ENCODE data around the gene PPP2R2D.
"Not testable (repeated sequence)": the region's sequence is repeated elsewhere in the genome, so short reads cannot be mapped to it uniquely, and the experiment has no call there.

Gene PPP2R2D

GRCh38 chr10:131930150-131930549, 29.3 kb downstream of the PPP2R2D start:
- DNase-seq = no peak

DNA sequence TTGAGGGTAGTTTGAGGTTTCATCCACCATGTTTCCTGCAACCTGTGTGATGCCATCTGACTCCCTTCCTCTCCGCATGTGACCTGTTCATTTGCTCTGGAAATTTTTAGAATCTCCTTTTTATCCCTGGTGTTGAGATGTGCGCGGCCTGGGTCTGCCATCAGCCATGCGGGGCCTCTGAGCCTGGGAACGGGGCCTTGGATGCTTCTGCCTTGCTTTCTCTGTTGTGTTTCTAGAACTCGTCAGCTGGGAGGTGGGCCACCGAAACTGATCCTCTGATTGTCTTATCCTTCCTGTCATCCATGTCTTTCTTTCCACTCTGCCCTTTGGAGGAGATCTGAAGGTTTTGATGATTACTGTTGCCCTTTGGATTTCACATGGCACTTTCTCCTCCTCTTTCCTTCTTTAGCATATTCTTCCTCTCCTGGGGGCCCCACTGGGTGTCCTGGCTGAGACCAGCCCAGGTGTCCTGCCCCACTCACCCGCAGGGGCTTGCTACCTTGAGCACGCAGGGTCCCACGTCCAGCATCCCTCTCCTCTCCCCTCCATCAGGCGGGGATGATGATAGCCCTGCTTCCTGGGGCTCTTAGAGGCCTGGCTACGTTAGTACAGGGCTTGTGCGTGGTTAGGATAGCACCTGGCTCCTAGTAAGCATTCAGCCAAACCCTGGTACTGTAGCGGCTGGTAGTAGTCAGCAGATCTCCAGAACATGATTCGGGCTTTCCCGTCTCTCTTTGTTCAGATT, 29.9 kb downstream of the PPP2R2D start:
- DNase-seq = no peak

DNA sequence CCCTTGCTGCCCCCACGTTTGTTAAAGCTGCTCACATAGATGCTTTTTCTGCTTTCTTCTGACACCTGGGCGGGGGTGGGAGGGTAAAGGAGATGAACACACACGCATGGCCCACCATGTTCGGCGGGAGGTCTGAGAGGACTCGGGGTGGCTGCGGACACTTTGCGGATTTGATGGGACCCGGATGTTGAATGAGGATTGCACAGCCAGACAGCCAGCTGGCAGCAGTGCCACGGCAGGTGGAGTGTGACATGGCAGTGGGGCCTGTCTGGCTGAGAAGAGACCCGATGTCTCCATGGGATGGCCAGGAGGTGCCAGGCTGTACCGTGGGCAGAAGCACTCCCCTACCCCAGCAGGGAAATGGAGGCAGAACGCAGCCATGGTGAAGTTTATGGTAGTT, 31.2 kb downstream of the PPP2R2D start:
- no peak for DNase-seq

DNA sequence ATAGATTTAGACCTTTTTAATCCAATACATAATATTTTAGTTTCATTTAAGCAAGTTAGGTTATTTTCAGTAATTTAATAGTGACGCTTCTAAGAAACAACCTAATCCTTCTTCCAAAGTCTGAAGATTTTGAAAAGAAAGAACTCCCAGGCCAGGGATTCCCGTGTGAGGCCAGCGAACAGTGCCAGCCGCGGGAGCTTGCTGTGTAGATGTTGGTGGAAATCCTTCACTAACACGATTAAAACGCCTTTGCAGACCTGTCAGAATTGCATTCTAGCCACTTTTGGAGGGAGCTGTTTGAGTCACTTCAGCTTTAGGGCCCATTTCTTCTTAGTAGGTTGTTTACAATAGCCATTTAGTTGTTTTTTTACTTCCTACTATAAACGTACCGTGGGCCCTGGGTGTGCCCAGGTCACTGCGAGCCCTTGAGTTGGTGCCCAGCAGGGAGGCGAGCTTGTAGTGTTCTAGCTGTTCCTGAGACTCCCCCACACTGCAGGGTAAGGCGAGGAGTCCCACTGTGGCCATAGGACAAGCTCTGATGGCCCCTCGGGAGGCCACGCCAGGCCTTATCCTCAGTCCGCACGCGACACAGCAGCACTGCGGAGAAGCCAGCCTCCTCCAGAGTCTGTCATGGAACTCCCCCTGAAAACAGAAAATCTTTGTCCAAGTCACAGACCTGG, 32.3 kb downstream of the PPP2R2D start:
- no peak for DNase-seq

- DNase-seq = no peak
Observed at GRCh38 chr10:131933696-131934086, 32.9 kb downstream of the PPP2R2D start.

DNA sequence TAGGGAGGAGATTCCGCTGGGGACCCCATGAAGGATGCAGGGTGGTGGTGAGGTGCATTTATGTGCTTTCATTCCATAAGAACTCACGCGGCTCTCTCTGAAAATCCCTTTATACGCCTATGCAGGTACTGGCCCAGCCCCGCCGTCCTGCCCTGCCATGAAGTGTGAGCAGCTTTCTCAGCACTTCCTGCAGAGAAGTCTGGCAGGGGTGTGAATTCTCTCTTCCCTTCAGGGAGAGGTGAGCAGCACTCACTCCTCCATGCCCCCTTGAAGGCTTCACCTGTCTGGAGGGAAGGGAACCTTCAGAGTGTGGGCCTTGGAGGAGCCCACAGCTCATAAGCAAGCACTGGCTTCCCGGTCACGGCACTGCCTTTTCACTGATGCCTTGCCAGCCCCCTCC, 34.0 kb downstream of the PPP2R2D start:
- no peak for DNase-seq

- DNase-seq = no peak
Observed at GRCh38 chr10:131935260-131935659, 34.5 kb downstream of the PPP2R2D start.

GRCh38 chr10:131936294-131936693, 35.5 kb downstream of the PPP2R2D start:
- DNase-seq = no peak

- no peak for DNase-seq
Observed at GRCh38 chr10:131936736-131937135, 35.9 kb downstream of the PPP2R2D start.

GRCh38 chr10:131937836-131938235, 37.0 kb downstream of the PPP2R2D start:
- DNase-seq = no peak

- no peak for DNase-seq
Observed at GRCh38 chr10:131938681-131939080, 37.9 kb downstream of the PPP2R2D start.

DNA sequence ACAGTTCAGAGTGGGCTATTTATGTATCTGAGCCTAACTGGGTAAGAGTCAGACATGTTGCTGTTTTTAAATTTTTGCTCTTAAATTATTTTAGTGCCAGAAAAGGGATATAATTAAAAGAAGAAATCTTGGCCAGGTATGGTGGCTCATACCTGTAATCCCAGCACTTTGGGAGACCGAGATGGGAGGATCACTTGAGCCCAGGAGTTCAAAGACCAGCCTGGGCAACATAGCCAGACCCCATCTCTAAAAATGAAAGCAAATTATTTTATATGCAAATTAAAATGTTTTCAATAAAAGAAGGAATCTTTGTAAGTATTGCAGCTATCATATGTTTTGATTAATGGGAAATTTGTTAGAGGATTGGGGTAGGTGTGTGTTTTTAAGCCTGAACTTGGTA, 41.6 kb downstream of the PPP2R2D start:
- no peak for DNase-seq

GRCh38 chr10:131943021-131943814, 42.4 kb downstream of the PPP2R2D start:
- DNase-seq = no peak

DNA sequence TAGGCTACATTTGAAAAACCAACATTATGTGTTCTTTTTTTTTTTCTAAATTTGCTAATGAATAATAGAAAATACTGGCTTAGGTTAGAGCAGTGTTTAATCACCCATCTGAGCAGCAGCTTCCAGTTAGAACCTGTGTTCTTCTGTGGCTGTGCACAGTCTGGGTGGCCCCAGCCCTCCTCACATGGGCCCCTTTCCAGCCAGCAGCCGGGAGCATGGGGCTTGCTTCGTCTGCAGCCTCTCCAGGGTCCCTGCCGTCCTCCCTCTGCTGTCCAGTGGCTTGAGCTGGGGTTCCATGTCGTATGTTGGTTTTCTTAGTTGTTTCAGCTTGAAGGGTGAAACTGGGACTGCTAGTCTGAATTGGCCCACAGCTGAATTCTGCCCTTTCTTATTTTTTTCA, 43.6 kb downstream of the PPP2R2D start:
- DNase-seq = no peak

GRCh38 chr10:131944976-131945695, 44.3 kb downstream of the PPP2R2D start:
- DNase-seq = no peak

DNA sequence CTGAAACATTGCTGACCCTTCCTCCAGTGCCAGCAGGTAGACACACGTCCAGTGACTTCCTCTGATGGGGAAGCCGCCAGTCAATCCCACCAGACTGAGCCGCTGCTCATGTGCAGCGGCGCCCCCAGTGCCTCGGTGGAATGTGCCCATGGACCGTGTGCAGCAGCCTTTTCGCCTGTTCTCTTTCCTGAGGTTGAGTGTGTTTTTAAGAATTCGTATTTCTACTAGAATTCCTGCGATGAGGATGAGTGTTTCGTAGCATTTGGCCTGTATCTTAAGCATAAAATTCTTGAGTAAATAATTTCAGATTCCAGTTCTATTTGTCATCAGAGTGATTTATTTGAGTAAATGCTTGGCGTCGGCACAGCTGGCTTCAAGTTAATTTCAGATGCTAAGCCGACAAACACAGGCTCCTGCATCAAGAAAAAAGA, 45.5 kb downstream of the PPP2R2D start:
- DNase-seq = no peak

- no peak for DNase-seq
Observed at GRCh38 chr10:131946880-131947279, 46.1 kb downstream of the PPP2R2D start.

DNA sequence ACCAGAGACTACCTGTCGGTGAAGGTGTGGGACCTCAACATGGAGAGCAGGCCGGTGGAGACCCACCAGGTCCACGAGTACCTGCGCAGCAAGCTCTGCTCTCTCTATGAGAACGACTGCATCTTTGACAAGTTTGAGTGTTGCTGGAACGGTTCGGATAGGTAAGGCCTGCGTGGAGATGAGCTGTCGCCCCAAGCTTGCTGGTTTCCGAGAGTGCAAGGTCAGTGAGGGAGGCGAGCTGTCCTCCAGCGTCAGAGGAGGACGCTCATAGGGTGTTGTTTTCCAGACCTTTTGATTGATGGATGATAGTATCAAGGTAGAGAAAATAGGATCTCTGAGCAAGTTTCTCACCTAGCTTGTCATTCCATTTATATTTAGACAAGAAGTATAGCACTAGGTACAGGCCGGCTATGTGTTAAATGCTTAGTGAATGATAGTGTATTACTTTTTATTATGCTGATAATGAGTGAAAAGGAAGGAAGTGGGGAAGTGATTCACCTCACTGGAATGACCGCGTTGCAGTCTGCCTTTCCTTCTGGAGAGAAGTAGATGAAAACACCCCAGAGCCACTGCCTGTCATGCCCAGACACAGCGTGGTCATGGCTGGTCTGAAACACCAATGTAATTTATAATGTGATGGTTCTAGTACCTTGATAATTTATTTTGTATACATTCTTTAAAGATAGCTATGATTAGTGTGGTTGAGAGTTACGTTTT, 47.0 kb downstream of the PPP2R2D start:
- DNase-seq = no peak

DNA sequence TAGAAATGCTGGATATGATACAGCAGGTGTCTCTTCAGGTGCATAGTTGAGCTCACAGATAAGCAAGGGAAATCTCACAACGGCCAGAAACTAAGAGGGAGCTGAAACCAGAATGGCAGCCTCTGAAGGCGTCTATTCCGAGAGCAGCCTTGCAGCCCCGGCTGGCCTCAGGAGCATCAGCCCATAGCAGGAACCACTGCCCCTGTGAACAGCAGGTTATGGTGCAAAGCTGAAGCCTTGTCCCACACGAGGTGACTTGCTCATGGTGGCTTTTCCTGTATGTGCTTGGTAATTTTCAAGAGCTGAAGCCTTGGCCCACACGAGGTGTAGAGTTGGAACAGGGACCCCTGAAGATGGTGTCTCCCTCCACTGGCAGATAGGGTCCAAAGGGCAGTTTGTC, 47.7 kb downstream of the PPP2R2D start:
- DNase-seq = no peak

GRCh38 chr10:131949041-131949862, 48.4 kb downstream of the PPP2R2D start:
- no peak for DNase-seq

- not testable (repeated sequence) for DNase-seq
Observed at GRCh38 chr10:131949908-131950307, 49.1 kb downstream of the PPP2R2D start.
